Measurements from ENCODE around the gene INPP5A. TPM values are rescaled to one million over a fixed set of nuclear protein-coding genes. Genes with fewer than 3 reads are reported as not detected.

INPP5A gene
- total and polyA plus RNA-seq, 9 of the 15 experiments (the other 6 are each of a cell fraction or from before 2014, with no cell fraction given) = 0.66 to 11.6 (median 7.7) TPM

DNA sequence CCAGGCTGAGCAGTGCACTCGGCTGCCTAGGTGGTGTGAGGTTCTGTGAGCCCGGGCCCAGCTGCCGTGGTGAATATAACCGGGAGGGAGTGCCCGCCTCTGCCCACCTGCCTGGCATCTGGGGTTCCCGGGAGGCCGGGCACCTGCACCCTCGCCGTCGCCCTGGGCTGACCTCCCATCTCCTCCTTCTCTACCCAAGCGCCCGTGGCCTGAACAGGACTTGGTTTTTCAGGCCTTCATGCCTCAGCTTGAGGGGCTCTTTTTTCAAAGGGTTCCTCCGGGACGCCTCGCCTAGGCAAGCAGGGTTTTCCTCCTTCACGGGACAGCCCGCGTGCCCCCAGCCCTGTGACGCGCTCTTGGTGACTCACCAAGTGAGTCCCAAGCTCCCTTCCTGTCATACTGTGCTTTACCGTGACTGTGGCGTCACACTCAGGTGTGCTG is 9.9 kb downstream of the INPP5A start (continued):
- TF ChIP-seq CREM (IDR thresholded peaks at IDR 0.05; ENCODE audit: low read depth) (peak; percentile 76), ZNF431 (CRISPR knock-in tag; IDR thresholded peaks at IDR 0.05) (no peak), TGIF2 (CRISPR knock-in tag; IDR thresholded peaks at IDR 0.05) (no peak), ADNP (tag; IDR thresholded peaks at IDR 0.05) (no peak), MYC (IDR thresholded peaks at IDR 0.05; ENCODE audit: low read depth, low read length) (no peak), MYC (CRISPR knock-in tag; IDR thresholded peaks at IDR 0.05; ENCODE audit: borderline replicate concordance, low read depth) (no peak), JUN (IDR thresholded peaks at IDR 0.05; ENCODE audit: borderline replicate concordance, low read depth, low read length) (0 out of 2 replicates have a peak, but pooled peaks have one; percentile 37), JUN (CRISPR knock-in tag; IDR thresholded peaks at IDR 0.05; ENCODE audit: borderline replicate concordance) (no peak)
- TF ChIP-seq, protein P1, sequence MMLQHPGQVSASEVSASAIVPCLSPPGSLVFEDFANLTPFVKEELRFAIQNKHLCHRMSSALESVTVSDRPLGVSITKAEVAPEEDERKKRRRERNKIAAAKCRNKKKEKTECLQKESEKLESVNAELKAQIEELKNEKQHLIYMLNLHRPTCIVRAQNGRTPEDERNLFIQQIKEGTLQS (IDR thresholded peaks at IDR 0.05) = peak; percentile 61
- TF ChIP-seq, protein P1 (CRISPR knock-in tag; conservative IDR thresholded peaks at IDR 0.05) = no peak

- no peak for ATAC-seq
- Histone ChIP-seq H3K36me3 (ENCODE audit: control insufficient read depth, insufficient read depth, low read length) (no peaks in the 10 kb centered on the region), H3K9me1 (ENCODE audit: control insufficient read depth, insufficient read depth, low read length) (no peaks in the 10 kb centered on the region), H3K4me1 (replicated peaks in 1 of 2; ENCODE audit: control insufficient read depth in 2 of 2, insufficient read depth in 2 of 2, low read length in 2 of 2) (peaks cover 12 to 69% of the 10 kb centered on the region in 2 experiments), H3K9ac (ENCODE audit: insufficient read depth in 1 of 2, low read depth in 2 of 2, low read length in 2 of 2) (no peak overlapping the region; a peak in 1 of 4 replicates), H3K9me3 (replicated peaks; ENCODE audit: control insufficient read depth, insufficient read depth, low read depth, low read length) (no peaks in the 10 kb centered on the region), H3K79me2 (ENCODE audit: control insufficient read depth, insufficient read depth, low read length) (peaks cover 25% of the 10 kb centered on the region; the same call in 2 of the 3 replicates), H3K4me2 (ENCODE audit: insufficient read depth, low read length) (no peak overlapping the region), H4K20me1 (replicated peaks; ENCODE audit: control insufficient read depth, insufficient read depth, low read length) (no peaks in the 10 kb centered on the region), H2AFZ (ENCODE audit: low read depth, low read length) (no peak overlapping the region), H3K27ac (ENCODE audit: extremely low read depth, low read depth, low read length) (no peak overlapping the region), H3K27me3 (ENCODE audit: control insufficient read depth in 2 of 2, insufficient read depth in 2 of 2, low read length in 2 of 2) (no peaks in the 10 kb centered on the region), H3K4me3 (no peak overlapping the region)
- TF ChIP-seq ZBTB33 (CRISPR knock-in tag; IDR thresholded peaks at IDR 0.05) (0 out of 2 replicates have a peak, but pooled peaks have one; percentile 41), GTF2A2 (tag; IDR thresholded peaks at IDR 0.05) (no peak), CBX2 (IDR thresholded peaks at IDR 0.05; ENCODE audit: insufficient read depth, low read length, poor library complexity, severe bottlenecking) (no peak), BCOR (IDR thresholded peaks at IDR 0.05) (no peak)
- in situ Hi-C loops (cut with MboI) (no loop called here), intact Hi-C loops (cut with micrococcal nuclease) (no loop called here)
- 79% methylated on average over 22 of the region's 28 CpGs for WGBS (ENCODE audit: insufficient coverage, low coverage, missing lambda C conversion rate)
- no peak for FAIRE-seq
- CTCF ChIA-PET (ENCODE audit: low intra/inter-chr PET ratio) = no interaction called here
- no TSS peak for BruUV-seq (replicated peaks)
- no peak for DNase-seq (ENCODE audit: extremely low read depth in 1 of 4, low spot score in 3 of 4)
- POLR2A ChIA-PET = interaction anchor here (0.6 kb wide), 2 partner anchors 10 to 347 kb away, joined by 3 read pairs; no protein-coding TSS in a partner anchor
These were observed 10.7 kb downstream of the INPP5A start for GRCh38 chr10:132548106-132548823.

Measured in K562 (cell line).